Mononuclear cell (primary cell): ENCODE measurements around the gene MRC1. TPM values are rescaled to one million over a fixed set of nuclear protein-coding genes. Genes with fewer than 3 reads are reported as not detected.

ENCODE experiments used
- H3K27me3 ChIP-seq: 2 replicates; pipeline ENCODE4 v1.6.0; 2011; ENCODE audit warnings: low read length, control low read depth; ENCODE audit not compliant: insufficient read depth
- H3K4me1 ChIP-seq: 2 replicates; pipeline ENCODE4 v1.5.1; 2011; ENCODE audit warnings: mild to moderate bottlenecking, low read length, control low read depth; ENCODE audit not compliant: insufficient read depth
- H3K4me3 ChIP-seq: 2 replicates; pipeline ENCODE4 v1.5.1; 2011; ENCODE audit warnings: mild to moderate bottlenecking, low read length, moderate library complexity
- H3K9me3 ChIP-seq: 2 replicates; pipeline ENCODE4 v1.5.1; 2011; ENCODE audit warnings: low read depth, mild to moderate bottlenecking, control low read depth, low read length
- total RNA-seq: library from RNA; depleted of rRNA; stranded (reverse); fragments of >200 nt; gene quantifications from one replicate; pipeline ENCODE4 v1.2.3, GENCODE V29; 2012

MRC1 gene
- total RNA-seq, 1 donor, result 0.21 TPM

DNA sequence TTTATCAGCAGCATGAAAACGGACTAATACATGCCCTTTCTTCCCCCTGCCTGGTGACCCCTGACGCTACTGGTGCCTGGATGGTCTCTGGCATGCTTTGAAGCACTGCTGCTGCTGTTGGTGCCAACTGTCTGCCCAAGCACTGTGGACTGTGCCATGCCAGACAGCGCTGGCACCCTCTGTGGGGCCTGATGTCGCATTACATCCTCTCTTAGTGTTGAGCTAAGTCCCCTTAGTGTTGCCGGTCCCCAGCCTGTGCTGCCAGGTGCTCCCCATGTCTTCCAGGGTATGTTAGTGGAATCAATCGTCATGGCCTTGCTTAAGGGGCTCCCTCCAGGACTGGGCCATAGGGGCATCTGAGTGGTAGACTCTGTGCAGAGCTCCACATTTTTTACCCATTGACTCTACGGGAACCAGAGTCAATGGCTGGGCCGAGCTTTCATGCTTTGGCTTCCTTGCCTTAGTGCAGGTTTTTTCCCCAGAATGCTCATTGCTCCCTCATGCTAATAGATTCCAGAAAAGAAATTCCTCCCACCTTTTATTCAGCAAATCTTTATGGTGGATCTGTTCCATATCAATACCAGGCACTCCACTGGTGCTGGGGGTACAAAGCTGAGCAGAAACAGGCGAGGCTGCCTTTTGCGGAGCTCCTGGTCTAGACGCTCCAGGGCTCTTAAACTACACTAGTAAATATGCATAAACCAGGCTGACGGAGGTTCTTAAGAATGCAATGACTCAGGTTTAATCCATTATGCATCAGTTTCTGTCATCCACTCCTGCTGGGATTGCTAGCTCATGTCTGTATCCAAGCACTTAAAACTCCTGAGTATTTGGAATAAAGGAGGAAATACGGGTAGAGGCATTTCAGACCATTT, 21.8 kb upstream of the MRC1 start:
- Histone ChIP-seq H3K9me3 (no peaks in the 10 kb centered on the region), H3K4me3 (no peak overlapping the region), H3K4me1 (peaks cover 44% of the 10 kb centered on the region), H3K27me3 (no peaks in the 10 kb centered on the region)

DNA sequence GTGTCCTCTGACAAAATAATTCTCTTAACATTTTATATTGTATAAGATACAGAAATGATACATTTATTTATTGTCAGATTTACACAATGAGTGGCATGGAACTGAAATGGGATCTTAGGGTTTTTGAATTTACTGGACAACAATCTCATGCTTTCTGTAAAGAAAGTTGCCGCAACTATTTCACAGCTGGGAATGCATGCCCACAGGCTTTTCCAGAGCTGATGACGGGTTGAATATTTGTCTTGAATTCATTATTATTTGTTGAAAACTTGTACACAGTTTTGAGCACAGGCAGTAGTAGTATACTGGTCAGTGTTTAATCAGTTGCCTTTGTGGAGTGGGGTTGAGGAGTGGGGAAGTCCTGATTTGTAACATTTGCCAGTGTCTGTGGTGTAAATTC, 20.5 kb upstream of the MRC1 start:
- Histone ChIP-seq H3K9me3 (no peaks in the 10 kb centered on the region), H3K27me3 (no peaks in the 10 kb centered on the region), H3K4me1 (peaks cover 39% of the 10 kb centered on the region), H3K4me3 (no peak overlapping the region)

DNA sequence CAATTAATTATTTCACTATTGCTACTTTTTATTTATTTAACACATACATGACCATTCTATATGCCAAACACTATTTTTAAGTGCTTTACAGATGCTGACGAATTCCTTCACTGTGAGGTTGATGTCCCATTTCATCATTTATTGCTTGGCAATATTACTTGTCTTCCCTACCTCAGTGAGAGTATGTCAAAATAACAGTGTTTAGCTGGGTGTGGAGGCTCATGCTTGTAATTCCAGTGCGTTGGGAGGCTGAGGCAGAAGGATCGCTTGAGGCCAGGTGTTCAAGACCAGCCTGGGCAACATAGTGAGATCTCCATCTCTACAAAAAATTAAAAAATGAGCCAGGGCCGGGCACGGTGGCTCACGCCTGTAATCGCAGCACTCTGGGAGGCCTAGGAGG, 19.8 kb upstream of the MRC1 start:
- H3K9me3 ChIP-seq, result no peaks in the 10 kb centered on the region
- H3K27me3 ChIP-seq, result no peaks in the 10 kb centered on the region
- peaks cover 35% of the 10 kb centered on the region for H3K4me1 ChIP-seq
- H3K4me3 ChIP-seq, result no peak overlapping the region

DNA sequence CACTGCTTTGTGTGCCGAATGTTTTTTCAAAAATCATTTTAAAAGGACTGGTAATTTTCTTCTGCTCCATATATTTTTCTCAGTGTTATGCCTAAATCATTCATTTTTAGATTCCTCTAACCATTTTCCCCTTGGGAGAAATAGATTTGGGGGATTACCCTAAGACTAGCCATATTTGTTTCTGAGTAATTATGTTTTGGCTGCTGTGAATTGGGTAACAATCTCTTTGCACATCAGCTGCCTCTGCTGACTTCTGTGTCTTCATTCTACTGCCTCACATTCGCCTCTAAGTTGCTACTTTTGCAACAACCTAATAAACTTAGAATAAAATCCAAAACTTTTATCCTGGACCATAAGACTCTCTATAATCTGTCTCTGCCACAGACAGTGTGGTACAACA, 18.5 kb upstream of the MRC1 start:
- H3K27me3 ChIP-seq, result no peaks in the 10 kb centered on the region
- H3K4me3 ChIP-seq, result no peak overlapping the region
- no peaks in the 10 kb centered on the region for H3K9me3 ChIP-seq
- peaks cover 22% of the 10 kb centered on the region for H3K4me1 ChIP-seq

DNA sequence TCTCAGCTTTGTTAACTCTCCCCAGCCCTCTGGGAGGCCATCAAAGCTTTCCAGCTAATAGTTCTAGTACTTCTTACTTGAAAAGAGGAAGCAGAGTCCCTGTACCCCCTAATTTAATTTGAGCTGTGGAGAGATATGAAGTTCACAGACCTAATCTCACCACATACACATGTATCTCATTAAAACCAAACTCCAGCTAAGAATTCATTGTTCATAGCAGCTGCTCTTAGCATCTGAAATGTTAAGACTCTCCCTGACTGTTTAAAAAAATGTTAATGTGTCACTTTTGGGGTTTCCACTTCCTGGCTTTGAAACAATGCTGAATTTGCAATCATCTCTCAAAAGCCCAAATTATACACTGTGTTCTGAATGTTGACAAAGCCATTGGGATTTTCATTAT, 16.2 kb upstream of the MRC1 start:
- H3K27me3 ChIP-seq, result no peaks in the 10 kb centered on the region
- no peak overlapping the region for H3K4me3 ChIP-seq
- H3K4me1 ChIP-seq, result peaks cover 13% of the 10 kb centered on the region

DNA sequence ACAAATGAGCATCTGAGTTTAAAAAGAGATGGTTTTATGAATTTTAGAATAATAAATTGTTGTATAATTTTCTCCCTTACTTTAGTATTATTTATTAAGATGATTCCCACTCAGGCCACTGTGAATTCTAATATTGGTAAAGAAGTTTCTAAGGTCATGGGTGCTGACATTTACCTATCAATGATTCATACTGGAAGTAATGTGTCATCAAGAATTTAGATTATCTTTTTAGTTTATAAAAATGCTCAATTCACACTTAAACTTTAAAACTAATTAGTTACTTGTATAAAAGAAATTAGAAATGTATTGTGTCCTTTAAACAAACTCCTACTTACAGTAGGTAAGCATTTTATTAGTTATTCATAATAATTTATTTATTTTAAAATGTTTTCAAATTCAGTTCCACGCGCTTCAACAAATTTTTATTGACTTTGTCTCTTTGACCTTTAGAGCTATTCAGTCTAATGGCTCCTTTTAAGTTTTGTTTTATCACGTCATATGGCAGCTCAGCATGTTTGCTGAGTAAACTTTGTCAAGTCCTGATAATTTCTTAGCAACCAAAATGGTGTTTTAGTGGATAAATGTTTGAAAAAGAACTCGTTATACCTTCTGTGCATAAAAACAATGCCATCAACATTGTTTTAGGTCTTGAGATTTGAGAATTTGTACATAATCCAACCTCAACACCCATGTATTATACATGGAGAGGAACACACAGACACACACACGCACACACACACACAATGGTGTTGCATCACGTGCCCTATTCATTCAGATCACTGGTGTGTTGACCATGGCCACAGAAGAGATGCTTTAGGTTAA, 15.1 kb upstream of the MRC1 start:
- Histone ChIP-seq H3K9me3 (no peaks in the 10 kb centered on the region), H3K4me3 (no peak overlapping the region), H3K27me3 (no peaks in the 10 kb centered on the region), H3K4me1 (peaks cover 13% of the 10 kb centered on the region)

More for the DNA sequence above, 16.2 kb upstream of the MRC1 start:
- H3K9me3 ChIP-seq, result no peaks in the 10 kb centered on the region

DNA sequence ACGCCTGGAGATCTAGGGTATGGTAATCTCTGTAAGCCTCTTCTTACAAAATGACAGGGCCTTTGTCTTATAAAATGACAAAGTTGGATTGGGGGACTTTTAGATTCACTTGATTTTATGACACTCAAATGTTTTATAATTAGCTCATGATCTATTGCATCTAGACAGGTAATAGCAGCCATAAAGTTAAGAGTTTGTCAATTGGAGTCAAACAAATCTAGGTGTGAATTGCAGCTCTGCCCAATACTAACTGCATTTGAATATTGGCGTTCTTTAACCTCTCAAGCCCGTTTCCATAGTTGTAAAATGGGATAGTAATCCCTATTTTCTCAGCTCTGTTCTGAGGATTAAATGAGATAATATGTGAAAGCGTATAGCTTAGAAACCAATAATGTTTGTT, 14.1 kb upstream of the MRC1 start:
- peaks cover 13% of the 10 kb centered on the region for H3K4me1 ChIP-seq
- H3K9me3 ChIP-seq, result no peaks in the 10 kb centered on the region
- H3K27me3 ChIP-seq, result no peaks in the 10 kb centered on the region
- no peak overlapping the region for H3K4me3 ChIP-seq

DNA sequence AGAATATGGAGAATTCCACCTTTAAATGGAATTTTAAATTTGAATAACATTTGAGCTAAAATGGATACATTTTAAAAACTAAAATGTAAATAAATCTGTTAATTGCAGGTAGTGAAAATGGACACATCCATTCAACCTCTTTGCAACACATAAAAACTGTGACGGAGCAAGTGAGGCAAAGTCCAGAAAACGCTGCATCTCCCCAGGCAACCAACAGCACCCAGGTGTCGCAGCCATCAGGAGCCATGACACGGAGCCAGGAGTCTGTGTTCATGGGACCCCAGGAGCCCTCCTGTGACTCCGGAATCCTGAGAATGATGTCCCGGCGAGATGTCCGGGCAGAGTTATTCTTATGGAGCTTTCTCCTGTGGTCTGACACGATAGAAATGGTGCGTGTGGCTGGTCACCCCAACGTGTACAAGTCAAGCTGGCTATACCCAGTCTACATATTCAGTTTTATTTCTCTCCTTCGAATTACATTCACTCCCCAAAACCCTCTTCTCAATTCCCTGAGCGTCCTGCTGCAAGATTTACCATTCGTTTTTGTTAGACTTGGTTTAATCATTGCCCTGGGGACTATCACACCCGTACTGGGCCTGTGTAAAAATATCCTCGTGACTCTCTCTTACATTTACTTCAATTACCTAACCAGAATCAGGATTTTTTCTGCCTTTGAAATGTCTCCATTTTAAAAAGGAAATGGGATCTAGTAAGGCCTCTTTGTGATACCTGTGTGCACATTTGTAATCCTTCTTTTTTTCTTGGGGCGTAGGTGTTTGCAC, 13.1 kb upstream of the MRC1 start:
- peaks cover 9% of the 10 kb centered on the region for H3K4me1 ChIP-seq
- H3K9me3 ChIP-seq, result no peaks in the 10 kb centered on the region
- no peaks in the 10 kb centered on the region for H3K27me3 ChIP-seq
- H3K4me3 ChIP-seq, result no peak overlapping the region

DNA sequence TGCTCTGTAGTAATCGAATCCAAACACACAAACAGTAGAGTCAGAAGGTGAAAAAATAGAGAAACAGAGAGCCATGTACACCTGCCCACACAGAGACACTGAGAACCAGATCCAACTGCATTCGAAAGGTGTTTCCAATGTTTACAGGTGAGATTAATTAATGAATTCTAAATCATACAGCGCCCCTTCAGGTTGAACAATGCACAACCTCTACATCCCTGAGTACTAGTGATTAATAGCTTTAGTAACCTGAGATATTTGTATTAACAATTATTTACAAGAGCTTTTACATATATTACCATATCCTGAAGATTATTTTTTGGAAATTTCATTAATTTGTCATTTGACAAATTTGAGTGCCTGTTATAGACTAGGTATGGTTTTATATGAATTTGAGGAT, 7.6 kb upstream of the MRC1 start:
- Histone ChIP-seq H3K9me3 (no peaks in the 10 kb centered on the region), H3K4me1 (no peaks in the 10 kb centered on the region), H3K27me3 (no peaks in the 10 kb centered on the region), H3K4me3 (no peak overlapping the region)

DNA sequence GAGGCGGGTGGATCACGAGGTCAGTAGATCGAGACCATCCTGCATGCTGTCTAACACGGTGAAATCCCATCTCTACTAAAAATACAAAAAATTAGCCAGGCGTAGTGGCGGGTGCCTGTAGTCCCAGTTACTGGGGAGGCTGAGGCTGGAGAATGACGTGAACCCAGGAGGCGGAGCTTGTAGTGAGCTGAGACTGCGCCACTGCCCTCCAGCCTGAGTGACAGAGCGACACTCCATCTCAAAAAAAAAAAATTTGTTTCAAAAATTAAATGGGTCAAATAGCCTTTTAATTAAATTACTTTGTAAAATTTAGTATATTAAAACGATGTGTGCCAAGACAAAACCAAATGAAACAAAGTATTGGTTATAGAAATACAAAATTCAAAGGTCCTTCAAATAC, 6.8 kb upstream of the MRC1 start:
- Histone ChIP-seq H3K4me3 (no peak overlapping the region), H3K9me3 (no peaks in the 10 kb centered on the region), H3K4me1 (no peaks in the 10 kb centered on the region), H3K27me3 (no peaks in the 10 kb centered on the region)

DNA sequence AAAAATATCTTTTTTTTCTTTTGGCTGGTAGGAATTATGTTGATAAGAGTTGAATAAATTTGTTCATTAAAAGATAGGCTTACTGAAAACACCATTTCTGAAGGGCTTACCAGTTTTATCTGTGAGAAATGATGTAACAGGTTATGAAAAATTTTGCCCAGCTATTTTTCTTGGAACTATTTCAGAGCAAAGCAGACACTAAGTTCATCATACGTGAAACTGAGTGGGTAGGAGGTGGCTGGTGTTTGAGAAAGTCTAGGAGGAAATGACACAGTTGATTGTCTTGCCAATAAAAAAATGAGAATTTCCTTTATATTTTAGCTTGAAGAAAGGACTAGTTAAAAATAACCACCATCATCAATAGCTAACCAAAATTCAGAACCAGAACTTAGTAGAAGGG, 6.2 kb upstream of the MRC1 start:
- Histone ChIP-seq H3K4me1 (no peaks in the 10 kb centered on the region), H3K9me3 (no peaks in the 10 kb centered on the region), H3K27me3 (no peaks in the 10 kb centered on the region), H3K4me3 (no peak overlapping the region)

DNA sequence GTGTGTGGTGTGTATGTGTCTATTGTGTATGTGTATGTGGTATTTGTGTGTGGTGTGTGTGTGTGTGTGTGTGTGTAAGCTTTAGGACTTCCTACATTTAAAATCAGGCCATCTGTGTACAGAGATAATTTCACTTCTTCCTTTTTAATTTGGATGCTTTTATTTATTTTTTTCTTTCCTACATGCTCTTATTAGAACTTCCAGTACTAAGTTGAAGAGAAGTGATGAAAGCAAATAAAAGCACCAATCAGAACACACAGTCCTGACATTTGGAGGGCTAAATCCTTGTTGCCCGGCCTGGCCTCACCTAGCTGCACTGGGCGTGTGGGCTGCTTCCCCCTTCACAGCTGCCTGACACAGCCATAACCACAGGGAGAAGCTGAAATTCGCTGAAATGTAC, 3.8 kb upstream of the MRC1 start:
- H3K4me3 ChIP-seq, result no peak overlapping the region
- no peaks in the 10 kb centered on the region for H3K27me3 ChIP-seq
- H3K9me3 ChIP-seq, result no peaks in the 10 kb centered on the region
- peaks cover 14% of the 10 kb centered on the region for H3K4me1 ChIP-seq

DNA sequence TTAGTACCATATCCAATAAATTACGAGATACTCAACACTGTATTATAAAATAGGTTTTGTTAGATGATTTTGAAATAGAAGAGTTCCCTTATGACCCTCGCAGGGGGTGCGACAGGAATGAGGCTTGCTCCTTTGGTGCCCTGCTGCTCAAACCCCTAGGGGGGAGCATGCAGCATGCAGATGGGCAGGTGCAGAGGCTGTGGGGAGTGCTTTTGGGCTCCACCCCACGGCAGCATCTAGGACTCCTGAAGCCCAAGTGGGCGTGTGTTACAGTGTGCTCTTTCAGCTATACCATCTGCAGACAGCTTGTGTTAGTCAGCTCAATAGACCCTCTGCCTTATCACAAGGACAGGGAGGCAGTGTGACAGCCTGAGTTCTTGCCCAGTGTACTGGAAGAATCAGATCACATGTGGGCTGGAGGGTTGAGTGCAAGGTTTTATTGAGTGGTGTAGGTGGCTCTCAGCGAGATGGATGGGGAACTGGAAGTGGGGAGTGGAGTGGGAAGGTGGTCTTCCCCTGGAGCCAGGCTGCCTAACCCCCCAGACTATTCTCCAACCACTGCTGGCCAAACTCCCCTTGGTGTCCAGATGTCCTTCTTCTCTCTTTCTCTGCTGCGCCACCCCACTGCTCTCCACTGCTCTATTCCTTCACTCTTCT, 3.1 kb upstream of the MRC1 start:
- Histone ChIP-seq H3K4me1 (peaks cover 14% of the 10 kb centered on the region), H3K9me3 (no peaks in the 10 kb centered on the region)

DNA sequence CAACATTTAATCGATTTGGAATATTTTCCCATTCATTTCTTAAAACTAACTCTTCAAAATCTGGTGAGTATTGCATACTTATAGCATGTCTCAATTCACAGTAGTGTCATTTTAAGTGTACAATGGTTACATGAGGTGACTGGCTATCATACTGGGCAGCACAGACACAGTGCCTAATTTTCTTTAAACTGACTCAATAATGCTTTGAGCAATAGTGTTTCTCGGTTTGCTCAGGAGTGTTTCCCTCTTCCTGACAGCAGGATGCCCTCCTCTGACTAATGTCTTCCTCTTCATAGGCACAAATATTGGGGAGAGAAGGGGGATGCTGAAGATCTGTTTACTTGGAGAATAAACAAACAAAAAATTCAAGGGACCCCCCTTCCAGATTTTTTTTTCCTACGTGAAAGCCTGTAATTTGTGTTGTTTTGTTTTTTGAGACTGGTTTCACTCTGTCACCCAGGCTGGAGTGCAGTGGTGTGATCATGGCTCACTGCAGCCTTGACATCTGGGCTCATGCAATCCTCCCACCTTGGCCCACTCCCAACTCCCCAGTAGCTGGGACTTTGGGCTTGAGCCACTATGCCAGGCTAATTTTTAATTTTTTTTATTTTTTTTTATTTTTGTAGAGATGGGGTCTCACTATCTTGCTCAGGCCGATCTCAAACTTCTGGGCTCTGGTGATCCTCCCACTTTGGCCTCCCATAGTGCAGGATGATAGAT, 2.2 kb downstream of the MRC1 start:
- peaks cover 30% of the 10 kb centered on the region for H3K4me1 ChIP-seq
- H3K27me3 ChIP-seq, result no peaks in the 10 kb centered on the region
- H3K4me3 ChIP-seq, result no peak overlapping the region
- H3K9me3 ChIP-seq, result no peaks in the 10 kb centered on the region

More for the DNA sequence above, 3.1 kb upstream of the MRC1 start:
- H3K27me3 ChIP-seq, result no peaks in the 10 kb centered on the region
- no peak overlapping the region for H3K4me3 ChIP-seq
